H1 (cell line): Measurements from ENCODE around the gene ACER3. TPM values are rescaled to one million over a fixed set of nuclear protein-coding genes. Genes with fewer than 3 reads are reported as not detected.

Experiments used
- CTCF ChIA-PET: fragments of 300-600 bp; sonication (Branson Sonifier 250); formaldehyde crosslinking; loops from one replicate; lab custom pipeline; 2021; ENCODE audit not compliant: partially characterized antibody; lab: Charles Lee
- POLR2A ChIA-PET: fragments of 300-600 bp; sonication (Branson Sonifier 250); formaldehyde crosslinking; loops from one replicate; lab custom pipeline; 2021; ENCODE audit warnings: inconsistent platforms; ENCODE audit not compliant: partially characterized antibody; lab: Charles Lee
- DNase-seq, 2 experiments: peaks; one replicate each; pipeline versions ENCODE4 v3.0.0 to v3.0.0-alpha.2; 2010 to 2022; ENCODE audit warnings: low spot score in 2 of 2, low read depth in 1 of 2, mixed read lengths in 1 of 2
- FAIRE-seq: peaks from 2 replicates; lab custom pipeline; 2011; peaks lifted over from hg19 to GRCh38; lab: Jason Lieb, UNC
- H2AFZ ChIP-seq: 2 replicates; pipeline ENCODE4 v1.8.1; 2012; ENCODE audit warnings: low read length, inconsistent platforms
- H2AK5ac ChIP-seq: 2 replicates; pipeline ENCODE4 v1.6.1; 2013; ENCODE audit warnings: low read depth, low read length
- H2BK120ac ChIP-seq: replicated peaks from 2 replicates; pipeline ENCODE3; 2013; ENCODE audit warnings: low read depth, low read length, inconsistent platforms
- H2BK12ac ChIP-seq: 2 replicates; pipeline ENCODE4 v1.6.1; 2013; ENCODE audit warnings: low read depth, low read length
- H2BK15ac ChIP-seq: 2 replicates; pipeline ENCODE4 v1.6.1; 2013; ENCODE audit warnings: low read length
- H2BK20ac ChIP-seq: 2 replicates; pipeline ENCODE4 v1.6.1; 2013; ENCODE audit warnings: low read length
- H2BK5ac ChIP-seq: 2 replicates; pipeline ENCODE4 v1.6.1; 2013; ENCODE audit warnings: low read depth, low read length
- H3K14ac ChIP-seq: 2 replicates; pipeline ENCODE4 v1.6.1; 2013; ENCODE audit warnings: inconsistent platforms; ENCODE audit not compliant: insufficient read length
- H3K18ac ChIP-seq: 2 replicates; pipeline ENCODE4 v1.6.1; 2013; ENCODE audit warnings: low read length; ENCODE audit errors: extremely low read depth
- H3K23ac ChIP-seq: 2 replicates; pipeline ENCODE4 v1.6.1; 2013; ENCODE audit warnings: inconsistent platforms; ENCODE audit not compliant: insufficient read length
- H3K23me2 ChIP-seq: 2 replicates; pipeline ENCODE4 v1.6.1; 2013; ENCODE audit warnings: low read depth, low read length
- H3K27ac ChIP-seq: 2 replicates; pipeline ENCODE4 v1.6.1; 2011; ENCODE audit warnings: low read depth, low read length, inconsistent platforms
- H3K27me3 ChIP-seq, 4 experiments: replicated peaks in 1 of 4; 1 replicate in 1 of 4; 2 replicates in 3 of 4; pipeline versions ENCODE4 v1.6.1 to v1.8.1; 2011 to 2013; ENCODE audit warnings: low read length in 3 of 4, mild to moderate bottlenecking in 3 of 4, inconsistent platforms in 2 of 4, mixed read lengths in 2 of 4, moderate library complexity in 1 of 4; ENCODE audit not compliant: control insufficient read depth in 3 of 4, insufficient read depth in 3 of 4; ENCODE audit errors: extremely low read depth in 1 of 4
- H3K36me3 ChIP-seq, 4 experiments: 2 replicates each; pipeline versions ENCODE4 v1.6.1 to v1.8.1; 2011 to 2013; ENCODE audit warnings: mild to moderate bottlenecking in 4 of 4, low read length in 3 of 4, moderate library complexity in 2 of 4, control low read depth in 1 of 4, inconsistent platforms in 1 of 4; ENCODE audit not compliant: insufficient read depth in 4 of 4, control insufficient read depth in 2 of 4
- H3K4ac ChIP-seq: replicated peaks from 2 replicates; pipeline ENCODE3; 2013; ENCODE audit warnings: low read length, low read depth, mixed read lengths, inconsistent platforms; ENCODE audit not compliant: insufficient read length
- H3K4me1 ChIP-seq, 4 experiments: replicated peaks in 1 of 4; 1 replicate in 1 of 4; 2 replicates in 3 of 4; pipeline versions ENCODE4 v1.6.1 to v1.8.1; 2011 to 2013; ENCODE audit warnings: low read length in 3 of 4, inconsistent platforms in 2 of 4, mixed read lengths in 1 of 4; ENCODE audit not compliant: insufficient read depth in 4 of 4, control insufficient read depth in 3 of 4
- H3K4me2 ChIP-seq, 2 experiments: 2 replicates each; pipeline versions ENCODE4 v1.6.1 to v1.8.1; 2011 to 2013; ENCODE audit warnings: low read depth in 2 of 2, low read length in 2 of 2, control low read depth in 1 of 2, inconsistent platforms in 1 of 2, mild to moderate bottlenecking in 1 of 2; ENCODE audit not compliant: insufficient read depth in 1 of 2
- H3K4me3 ChIP-seq, 4 experiments: fragments of 200-600, 300-600 bp in 1 of 4; sonication (generic), shearing (Covaris generic), sonication (Bioruptor Twin) in 1 of 4; 2 replicates each; pipeline versions ENCODE4 v1.5.1 to v1.8.1; 2011 to 2016; ENCODE audit warnings: low read length in 4 of 4, low read depth in 3 of 4, control low read depth in 2 of 4, inconsistent platforms in 2 of 4, mild to moderate bottlenecking in 2 of 4, mixed read lengths in 1 of 4, moderate library complexity in 1 of 4; ENCODE audit not compliant: insufficient read depth in 2 of 4; ENCODE audit errors: extremely low read depth in 1 of 4
- H3K56ac ChIP-seq: replicated peaks from 2 replicates; pipeline ENCODE3; 2013; ENCODE audit warnings: low read depth, mild to moderate bottlenecking, mixed read lengths, low read length, inconsistent platforms; ENCODE audit not compliant: insufficient read length
- H3K79me1 ChIP-seq: 2 replicates; pipeline ENCODE4 v1.6.1; 2013; ENCODE audit warnings: low read depth, low read length, control low read depth
- H3K79me2 ChIP-seq, 2 experiments: 2 replicates each; pipeline versions ENCODE4 v1.6.1 to v1.8.1; 2012 to 2013; ENCODE audit warnings: low read length in 2 of 2, mild to moderate bottlenecking in 2 of 2, inconsistent platforms in 1 of 2; ENCODE audit not compliant: insufficient read depth in 2 of 2, control insufficient read depth in 1 of 2
- H3K9ac ChIP-seq, 4 experiments: replicated peaks in 1 of 4; 1 replicate in 1 of 4; 2 replicates in 3 of 4; pipeline versions ENCODE4 v1.6.1 to v1.8.1; 2011 to 2013; ENCODE audit warnings: low read depth in 3 of 4, low read length in 3 of 4, control low read depth in 2 of 4, mild to moderate bottlenecking in 2 of 4, moderate library complexity in 2 of 4, inconsistent platforms in 1 of 4; ENCODE audit errors: extremely low read depth in 1 of 4
- H3K9me3 ChIP-seq, 2 experiments: 2 replicates each; pipeline versions ENCODE4 v1.6.1 to v1.8.1; 2012 to 2013; ENCODE audit warnings: mild to moderate bottlenecking in 2 of 2, moderate library complexity in 2 of 2, control low read depth in 1 of 2, inconsistent platforms in 1 of 2, low read depth in 1 of 2, low read length in 1 of 2, mixed read lengths in 1 of 2; ENCODE audit not compliant: insufficient read depth in 2 of 2
- H4K20me1 ChIP-seq, 2 experiments: replicated peaks in 1 of 2; 2 replicates each; pipeline versions ENCODE3 to v1.8.1; 2011 to 2013; ENCODE audit warnings: inconsistent platforms in 2 of 2, low read length in 2 of 2, mild to moderate bottlenecking in 1 of 2; ENCODE audit not compliant: insufficient read depth in 2 of 2, control insufficient read depth in 1 of 2
- H4K5ac ChIP-seq: 2 replicates; pipeline ENCODE4 v1.6.1; 2013; ENCODE audit warnings: low read length, low read depth, mixed read lengths, inconsistent platforms; ENCODE audit not compliant: insufficient read length
- H4K8ac ChIP-seq: 2 replicates; pipeline ENCODE4 v1.8.0; 2013; ENCODE audit warnings: mild to moderate bottlenecking, moderate library complexity, low read length, inconsistent platforms; ENCODE audit not compliant: insufficient read depth; ENCODE audit errors: extremely low read depth
- H4K91ac ChIP-seq: replicated peaks from 2 replicates; pipeline ENCODE3; 2013; ENCODE audit warnings: low read length, mixed read lengths, inconsistent platforms; ENCODE audit not compliant: insufficient read length
- CBX5 ChIP-seq: fragments of 300-800, 300-1000 bp; sonication (generic); IDR thresholded peaks from 2 replicates; pipeline ENCODE4 v1.7.1; 2016; ENCODE audit warnings: antibody characterized with exemption, low read length, low read depth
- CHD2 ChIP-seq: IDR thresholded peaks from 2 replicates; pipeline ENCODE4 v1.6.1; 2012; ENCODE audit warnings: low read length, improper control_type of control experiment
- CREB1 ChIP-seq: IDR thresholded peaks from 2 replicates; pipeline ENCODE4 v1.6.1; 2012; ENCODE audit warnings: inconsistent platforms
- FOSL1 ChIP-seq: IDR thresholded peaks from 2 replicates; pipeline ENCODE4 v1.6.1; 2011; ENCODE audit warnings: mild to moderate bottlenecking, low read depth, low read length, moderate library complexity; ENCODE audit not compliant: insufficient read depth
- GTF2F1 ChIP-seq: IDR thresholded peaks from 2 replicates; pipeline ENCODE4 v1.6.1; 2012; ENCODE audit warnings: low read depth, low read length, improper control_type of control experiment, borderline replicate concordance
- HDAC6 ChIP-seq: IDR thresholded peaks from one replicate; pipeline ENCODE4 v1.7.1; 2012; ENCODE audit warnings: low read depth, mild to moderate bottlenecking, inconsistent platforms, low read length, moderate library complexity
- NANOG ChIP-seq: IDR thresholded peaks from 2 replicates; pipeline ENCODE4 v1.6.1; 2011; ENCODE audit warnings: low read length, low read depth, mild to moderate bottlenecking, inconsistent platforms; ENCODE audit not compliant: insufficient read depth, poor library complexity, severe bottlenecking
- NRF1 ChIP-seq: IDR thresholded peaks from 2 replicates; pipeline ENCODE4 v1.6.1; 2011; ENCODE audit warnings: mild to moderate bottlenecking, low read depth, low read length, improper control_type of control experiment
- SAP30 ChIP-seq: fragments of 300-600 bp; sonication (generic); IDR thresholded peaks from 2 replicates; pipeline ENCODE4 v1.7.1; 2012; ENCODE audit warnings: low read length, moderate library complexity, mild to moderate bottlenecking, inconsistent platforms; ENCODE audit not compliant: insufficient read depth, insufficient replicate concordance
- SIRT6 ChIP-seq: IDR thresholded peaks from one replicate; pipeline ENCODE4 v1.7.1; 2012; ENCODE audit warnings: low read length, inconsistent platforms
- TBP ChIP-seq: IDR thresholded peaks from 2 replicates; pipeline ENCODE4 v1.6.1; 2011; ENCODE audit warnings: low read depth, low read length, improper control_type of control experiment
- WGBS, 2 experiments: shearing (Covaris generic) in 1 of 2; methylation state at CpG; one replicate each; pipeline versions ENCODE4 v1.1.6 to v1.1.7; 2013 to 2015; ENCODE audit warnings: low lambda C conversion rate in 2 of 2, mixed read lengths in 2 of 2, inconsistent platforms in 1 of 2, low coverage in 1 of 2, missing lambda C conversion rate in 1 of 2; ENCODE audit not compliant: insufficient replicate concordance in 2 of 2, insufficient coverage in 1 of 2, insufficient read length in 1 of 2; ENCODE audit errors: extremely low coverage in 1 of 2, missing lambda C conversion rate in 1 of 2; 5-methylcytosine and 5-hydroxymethylcytosine counted together
- polyA plus RNA-seq, 7 experiments: library from polyadenylated mRNA; depleted of rRNA in 3 of 7; stranded (reverse) in 5 of 7; unstranded in 2 of 7; fragments of >200 nt in 5 of 7; fragments of 200-250 nt in 2 of 7; gene quantifications; 1 replicate in 5 of 7; 2 replicates in 1 of 7; 4 replicates in 1 of 7; pipeline versions ENCODE4 v1.2.1 to v1.2.3, GENCODE V29; 2011 to 2013; ENCODE audit warnings: missing spikeins in 2 of 7, mixed read lengths in 2 of 7
- total RNA-seq: library from RNA; stranded (reverse); fragmentation: NEBNext Ultra II Directional; extraction: Animal tissue kit (Norgen Biotek cat#: 25700); gene quantifications from 2 replicates; pipeline ENCODE4 v1.2.1, GENCODE V29; 2021

The ACER3 gene
- total and polyA plus RNA-seq, 2 of the 8 experiments (the other 6 are each of a cell fraction or from before 2014, with no cell fraction given) = 5.7 to 16.2 TPM

DNA sequence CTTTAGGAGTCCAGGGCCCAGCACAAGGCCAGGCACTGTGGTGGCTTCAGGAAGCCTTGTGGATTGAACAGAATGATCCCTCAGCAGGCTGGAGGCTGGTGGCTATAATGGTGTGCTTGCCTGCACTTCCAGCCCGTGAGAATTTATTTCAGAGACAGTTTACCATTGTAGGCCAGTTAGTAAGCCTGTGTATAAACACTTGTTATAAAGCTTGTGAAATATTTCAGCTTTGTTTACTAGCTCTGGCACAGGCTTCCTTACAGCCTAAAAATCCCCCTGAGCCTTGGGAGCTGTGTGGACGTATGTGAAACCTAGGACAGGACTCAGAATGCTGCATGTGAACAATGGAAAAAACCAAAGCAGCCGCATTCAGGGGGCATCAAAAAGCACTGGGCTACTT, 26.6 kb upstream of the ACER3 start:
- H4K20me1 ChIP-seq = no peaks in the 10 kb centered on the region
- no peak overlapping the region for H2AK5ac ChIP-seq
- H3K4ac ChIP-seq = no peak overlapping the region
- no peak for FAIRE-seq
- no peak overlapping the region for H2BK20ac ChIP-seq
- no peaks in the 10 kb centered on the region for H3K27me3 ChIP-seq
- H4K5ac ChIP-seq = no peak overlapping the region
- H3K79me1 ChIP-seq = no peaks in the 10 kb centered on the region
- no peak overlapping the region for H2BK120ac ChIP-seq
- no peak for DNase-seq
- H3K9ac ChIP-seq = no peak overlapping the region
- H4K91ac ChIP-seq = no peak overlapping the region
- no peak overlapping the region for H3K4me3 ChIP-seq
- H3K14ac ChIP-seq = no peak overlapping the region
- no peak overlapping the region for H2AFZ ChIP-seq
- no peaks in the 10 kb centered on the region for H3K9me3 ChIP-seq
- no peak overlapping the region for H3K56ac ChIP-seq
- no peak overlapping the region for H2BK5ac ChIP-seq
- CTCF ChIA-PET = interaction anchor here (0.9 to 4.0 kb wide), 9 partner anchors 8 to 206 kb away, joined by 3 to 25 read pairs (median 5); no protein-coding TSS in a partner anchor
- H4K8ac ChIP-seq = no peak overlapping the region; the same call in 1 of the 2 replicates
- no peaks in the 10 kb centered on the region for H3K36me3 ChIP-seq
- H3K23me2 ChIP-seq = no peaks in the 10 kb centered on the region
- H3K18ac ChIP-seq = no peak overlapping the region
- WGBS, 2 experiments = 97% methylated on average over 3 of the region's 3 CpGs; no CpG with 5 or more reads in 1 of the 2 experiments
- H3K79me2 ChIP-seq = no peaks in the 10 kb centered on the region
- no peak overlapping the region for H3K27ac ChIP-seq
- H2BK12ac ChIP-seq = no peak overlapping the region
- no peak overlapping the region for H3K4me2 ChIP-seq
- POLR2A ChIA-PET = no interaction called here
- H3K23ac ChIP-seq = no peak overlapping the region
- 0 out of 7 replicates have a peak, but pooled peaks cover 0 to 4% (median 0%) of the 10 kb centered on the region in 4 experiments for H3K4me1 ChIP-seq
- no peak for TF ChIP-seq HDAC6
- no peak for TF ChIP-seq CREB1
- no peak for TF ChIP-seq TBP
- no peak for TF ChIP-seq SAP30
- TF ChIP-seq NRF1 = no peak
- no peak for TF ChIP-seq CBX5
- no peak for TF ChIP-seq FOSL1
- TF ChIP-seq GTF2F1 = no peak
- no peak for TF ChIP-seq NANOG
- no peak for TF ChIP-seq CHD2
- TF ChIP-seq SIRT6 = no peak
- TF ChIP-seq, all 59 proteins: peak for 0
- no peak overlapping the region for H2BK15ac ChIP-seq
